Mononuclear cell (primary cell): ENCODE measurements around the gene SENP1. TPM values are rescaled to one million over a fixed set of nuclear protein-coding genes. Genes with fewer than 3 reads are reported as not detected.

Source experiments
- H3K27me3 ChIP-seq: 2 replicates; pipeline ENCODE4 v1.6.0; 2011; ENCODE audit warnings: low read length, control low read depth; ENCODE audit not compliant: insufficient read depth
- H3K4me1 ChIP-seq: 2 replicates; pipeline ENCODE4 v1.5.1; 2011; ENCODE audit warnings: mild to moderate bottlenecking, low read length, control low read depth; ENCODE audit not compliant: insufficient read depth
- H3K4me3 ChIP-seq: 2 replicates; pipeline ENCODE4 v1.5.1; 2011; ENCODE audit warnings: mild to moderate bottlenecking, low read length, moderate library complexity
- H3K9me3 ChIP-seq: 2 replicates; pipeline ENCODE4 v1.5.1; 2011; ENCODE audit warnings: low read depth, mild to moderate bottlenecking, control low read depth, low read length
- total RNA-seq: library from RNA; depleted of rRNA; stranded (reverse); fragments of >200 nt; gene quantifications from one replicate; pipeline ENCODE4 v1.2.3, GENCODE V29; 2012

Gene SENP1
- total RNA-seq, 1 donor, result 52.9 TPM

DNA sequence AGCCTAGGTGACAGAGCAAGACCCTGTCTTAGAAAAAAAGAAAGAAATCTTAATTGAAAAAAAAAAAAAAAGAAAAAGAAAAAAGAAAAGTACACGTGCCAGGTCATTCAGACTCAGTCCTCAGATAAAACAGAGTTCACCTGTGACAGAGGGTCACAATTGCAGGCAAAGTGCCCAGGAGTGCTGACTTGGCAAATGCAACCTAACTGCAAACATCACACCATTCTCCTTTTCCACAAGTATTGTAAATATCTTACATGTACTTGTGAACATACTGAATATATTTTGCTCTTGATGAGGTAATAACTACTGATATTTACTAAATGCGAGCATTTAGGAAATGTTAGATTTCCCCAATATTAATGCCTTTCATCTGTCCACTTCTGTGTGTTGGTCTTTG is 92.6 kb downstream of the SENP1 start:
- Histone ChIP-seq H3K9me3 (no peaks in the 10 kb centered on the region), H3K4me3 (no peak overlapping the region), H3K4me1 (no peaks in the 10 kb centered on the region), H3K27me3 (peaks cover 17% of the 10 kb centered on the region)

DNA sequence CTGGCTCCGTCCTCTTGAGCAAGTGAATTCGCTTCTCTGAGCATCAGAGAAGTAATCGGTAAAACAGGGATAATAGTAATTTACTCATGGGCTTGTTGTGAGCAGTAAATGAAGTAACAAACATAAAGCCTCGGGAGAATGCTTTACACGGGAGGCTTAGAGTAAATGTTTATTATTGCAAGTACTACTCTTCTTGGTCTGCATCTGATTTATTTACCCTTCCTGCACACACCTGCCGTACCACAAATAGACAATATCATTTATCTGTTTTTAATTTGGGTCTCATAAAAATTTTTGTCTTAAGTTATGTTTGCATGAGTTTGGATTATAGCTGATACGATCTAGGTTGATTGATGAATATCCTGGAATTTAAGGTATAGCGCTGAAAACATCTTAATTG is 93.8 kb downstream of the SENP1 start:
- Histone ChIP-seq H3K9me3 (no peaks in the 10 kb centered on the region), H3K27me3 (peaks cover 27% of the 10 kb centered on the region), H3K4me1 (no peaks in the 10 kb centered on the region), H3K4me3 (no peak overlapping the region)

DNA sequence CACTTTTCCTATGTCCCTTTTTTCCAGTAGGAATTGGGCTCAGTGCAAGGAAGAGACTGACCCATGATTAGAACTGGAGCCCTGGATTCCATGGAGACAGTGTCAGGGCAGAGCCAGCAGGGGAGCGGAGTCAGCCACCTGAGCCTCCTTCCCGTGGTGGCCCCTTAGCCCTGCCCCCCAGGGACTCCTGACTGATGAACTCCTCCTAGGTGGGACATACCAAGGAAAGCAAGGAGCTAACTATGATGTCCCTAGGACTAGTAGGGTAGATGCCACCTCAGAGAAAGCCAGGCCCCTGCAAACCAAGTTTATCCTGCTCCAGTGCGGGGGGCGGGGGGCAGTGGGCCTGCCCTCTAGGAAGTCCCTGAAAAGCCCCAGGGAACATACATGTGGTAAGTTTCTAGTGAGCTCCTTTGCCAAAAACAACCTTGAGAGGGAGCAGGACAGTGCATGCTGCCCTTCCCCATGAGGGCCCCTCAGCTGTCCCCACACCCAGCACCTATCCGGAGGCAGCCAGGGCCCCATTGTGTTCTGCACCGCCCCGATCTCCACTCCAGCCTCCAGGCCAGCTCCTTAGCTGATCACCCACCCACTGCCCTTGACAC is 95.4 kb downstream of the SENP1 start:
- no peaks in the 10 kb centered on the region for H3K4me1 ChIP-seq

DNA sequence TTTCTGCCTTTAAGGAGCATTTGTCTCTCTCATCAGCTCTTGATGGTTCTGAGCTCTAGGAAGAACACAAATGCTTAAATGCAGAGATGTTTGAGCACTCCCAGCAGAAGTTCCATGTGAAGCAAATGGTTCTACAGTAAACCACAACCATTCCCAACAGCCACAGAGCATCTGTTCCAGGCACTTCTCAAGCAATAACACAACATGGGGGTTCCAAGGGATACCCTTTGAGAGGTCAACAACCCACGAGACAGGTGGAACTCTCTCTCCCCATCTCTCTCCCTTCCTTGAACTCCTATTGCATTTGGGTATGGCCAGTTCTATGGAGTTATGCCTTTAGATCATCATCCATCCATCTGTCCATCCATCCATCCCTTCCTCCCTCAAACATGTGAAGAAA is 96.4 kb downstream of the SENP1 start:
- Histone ChIP-seq H3K4me1 (peaks cover 7% of the 10 kb centered on the region), H3K27me3 (peaks cover 50% of the 10 kb centered on the region)

More for the DNA sequence above, 95.4 kb downstream of the SENP1 start:
- Histone ChIP-seq H3K4me3 (no peak overlapping the region), H3K27me3 (peaks cover 43% of the 10 kb centered on the region), H3K9me3 (no peaks in the 10 kb centered on the region)

GRCh38 chr12:48008950-48009349 is 96.9 kb downstream of the SENP1 start:
- peaks cover 54% of the 10 kb centered on the region for H3K27me3 ChIP-seq
- peaks cover 12% of the 10 kb centered on the region for H3K4me1 ChIP-seq
- no peak overlapping the region for H3K4me3 ChIP-seq
- no peaks in the 10 kb centered on the region for H3K9me3 ChIP-seq

More for the DNA sequence above, 96.4 kb downstream of the SENP1 start:
- Histone ChIP-seq H3K9me3 (no peaks in the 10 kb centered on the region), H3K4me3 (no peak overlapping the region)

DNA sequence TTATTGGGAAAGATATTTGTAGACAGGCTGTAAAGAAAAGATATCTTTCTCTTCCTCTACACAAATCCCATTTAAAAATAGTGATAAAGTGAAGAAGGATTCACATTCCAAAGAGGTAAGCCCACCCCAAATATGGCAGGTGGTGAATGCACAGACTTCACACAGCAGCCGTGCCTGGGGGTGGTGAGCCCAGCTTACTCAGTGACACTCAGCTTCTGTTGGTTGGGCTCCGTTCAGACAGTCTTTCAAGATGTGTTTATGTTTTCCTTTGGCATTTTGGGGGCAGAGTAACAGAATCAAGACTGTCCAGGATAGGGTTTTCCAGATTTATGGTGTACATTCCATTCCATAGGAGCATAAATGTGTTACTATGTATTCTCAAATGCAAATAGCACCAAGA is 97.5 kb downstream of the SENP1 start:
- H3K27me3 ChIP-seq, result peaks cover 60% of the 10 kb centered on the region
- no peaks in the 10 kb centered on the region for H3K9me3 ChIP-seq
- peaks cover 18% of the 10 kb centered on the region for H3K4me1 ChIP-seq
- H3K4me3 ChIP-seq, result no peak overlapping the region

GRCh38 chr12:48007206-48007605 is 98.7 kb downstream of the SENP1 start:
- Histone ChIP-seq H3K4me3 (no peak overlapping the region), H3K4me1 (peaks cover 30% of the 10 kb centered on the region), H3K9me3 (no peaks in the 10 kb centered on the region), H3K27me3 (peaks cover 71% of the 10 kb centered on the region)

DNA sequence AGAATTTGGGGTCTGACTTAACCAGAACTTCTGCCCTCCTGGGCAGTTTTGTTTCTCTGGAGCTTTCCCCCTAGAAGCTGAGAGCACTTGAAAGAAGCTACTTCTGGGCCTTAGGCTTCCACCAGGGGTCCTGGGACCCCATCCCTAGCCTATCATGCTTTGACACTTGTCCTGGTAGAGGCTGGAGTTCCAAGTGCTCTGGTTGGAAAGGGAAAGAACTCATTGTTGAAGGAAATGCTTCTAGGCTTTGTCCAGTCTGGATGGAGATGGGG is 100.2 kb downstream of the SENP1 start:
- Histone ChIP-seq H3K9me3 (no peaks in the 10 kb centered on the region), H3K4me1 (peaks cover 44% of the 10 kb centered on the region), H3K4me3 (no peak overlapping the region), H3K27me3 (peaks cover 84% of the 10 kb centered on the region)

GRCh38 chr12:48005001-48005749 is 100.7 kb downstream of the SENP1 start:
- H3K4me1 ChIP-seq, result peaks cover 44% of the 10 kb centered on the region
- no peak overlapping the region for H3K4me3 ChIP-seq

GRCh38 chr12:48004053-48004941 is 101.6 kb downstream of the SENP1 start, which contains the start of gene COL2A1:
COL2A1 (minus strand) TSS chr12:48004476; CDS start chr12:48004321, 155 bp downstream.
- Histone ChIP-seq H3K4me3 (no peak within 1 kb of the TSS), H3K4me1 (peaks cover 44% of the 10 kb centered on the region)

More at GRCh38 chr12:48005001-48005749, 100.7 kb downstream of the SENP1 start:
- Histone ChIP-seq H3K27me3 (peaks cover 89% of the 10 kb centered on the region), H3K9me3 (no peaks in the 10 kb centered on the region)

GRCh38 chr12:48003226-48004052 is 102.4 kb downstream of the SENP1 start:
- no peaks in the 10 kb centered on the region for H3K9me3 ChIP-seq
- H3K4me1 ChIP-seq, result peaks cover 44% of the 10 kb centered on the region
- no peak overlapping the region for H3K4me3 ChIP-seq
- H3K27me3 ChIP-seq, result peaks cover 97% of the 10 kb centered on the region

More at GRCh38 chr12:48004053-48004941, 101.6 kb downstream of the SENP1 start, which contains the start of gene COL2A1:
- Histone ChIP-seq H3K9me3 (no peaks in the 10 kb centered on the region), H3K27me3 (peaks cover 96% of the 10 kb centered on the region)

- Histone ChIP-seq H3K9me3 (no peaks in the 10 kb centered on the region), H3K4me1 (peaks cover 44% of the 10 kb centered on the region), H3K27me3 (peaks cover 98% of the 10 kb centered on the region), H3K4me3 (no peak overlapping the region)
Measured at GRCh38 chr12:48002773-48003218, 103.1 kb downstream of the SENP1 start.

GRCh38 chr12:48002414-48002730 is 103.5 kb downstream of the SENP1 start:
- peaks cover 97% of the 10 kb centered on the region for H3K27me3 ChIP-seq

More at GRCh38 chr12:48002414-48002730, 103.5 kb downstream of the SENP1 start:
- peaks cover 44% of the 10 kb centered on the region for H3K4me1 ChIP-seq
- no peaks in the 10 kb centered on the region for H3K9me3 ChIP-seq
- no peak overlapping the region for H3K4me3 ChIP-seq
